CD4-positive, alpha-beta memory T cell (primary cell): ENCODE results near the gene BCAT1. TPM values are rescaled to one million over a fixed set of nuclear protein-coding genes. Genes with fewer than 3 reads are reported as not detected.
A peak's percentile ranks its signal among the peaks of the same experiment; 100 is the strongest.

Experiments
- CTCF ChIA-PET: fragments of 350-600 bp; sonication (Branson Sonifier 250); formaldehyde crosslinking; loops from one replicate; lab custom pipeline; 2021; ENCODE audit warnings: inconsistent platforms; ENCODE audit not compliant: partially characterized antibody; lab: Charles Lee
- POLR2A ChIA-PET: fragments of 350-600 bp; sonication (Branson Sonifier 250); formaldehyde crosslinking; loops from one replicate; lab custom pipeline; 2021; ENCODE audit not compliant: partially characterized antibody; lab: Charles Lee
- DNase-seq, 5 donors: peaks; one replicate each; pipeline versions ENCODE4 v3.0.0 to v3.0.0-alpha.2; 2020 to 2022; ENCODE audit warnings: mixed read lengths in 1 of 5
- H3K27ac ChIP-seq: one replicate; pipeline ENCODE4 v1.7.0; 2013; ENCODE audit warnings: low read depth, low read length
- H3K27me3 ChIP-seq: 2 replicates; pipeline ENCODE4 v1.7.0; 2013; ENCODE audit warnings: mild to moderate bottlenecking, low read length, moderate library complexity; ENCODE audit not compliant: insufficient read depth
- H3K36me3 ChIP-seq: 2 replicates; pipeline ENCODE4 v1.7.0; 2013; ENCODE audit warnings: mild to moderate bottlenecking, low read length, moderate library complexity; ENCODE audit not compliant: insufficient read depth
- H3K4me1 ChIP-seq: 2 replicates; pipeline ENCODE4 v1.7.0; 2013; ENCODE audit warnings: mild to moderate bottlenecking, low read length, moderate library complexity; ENCODE audit not compliant: insufficient read depth
- H3K4me3 ChIP-seq, 2 donors: one replicate each; pipeline ENCODE4 v1.7.0; 2013; ENCODE audit warnings: low read length in 2 of 2, mild to moderate bottlenecking in 1 of 2
- H3K9me3 ChIP-seq, 2 donors: one replicate each; pipeline ENCODE4 v1.7.0; 2013; ENCODE audit warnings: low read length in 2 of 2, control low read depth in 1 of 2; ENCODE audit not compliant: control insufficient read depth in 1 of 2
- H3K27ac Mint-ChIP-seq, 7 donors: one replicate each; pipeline ENCODE4 v1.8.0; 2020 to 2021; ENCODE audit warnings: mixed read lengths in 7 of 7, mild to moderate bottlenecking in 6 of 7, inconsistent platforms in 3 of 7, moderate library complexity in 3 of 7
- H3K27me3 Mint-ChIP-seq, 2 donors: one replicate each; pipeline ENCODE4 v1.8.0; 2020 to 2021; ENCODE audit warnings: mixed read lengths in 2 of 2
- H3K36me3 Mint-ChIP-seq, 2 donors: one replicate each; pipeline ENCODE4 v1.8.0; 2020 to 2021; ENCODE audit warnings: mixed read lengths in 2 of 2, inconsistent platforms in 1 of 2, mild to moderate bottlenecking in 1 of 2
- H3K4me1 Mint-ChIP-seq, 4 donors: one replicate each; pipeline ENCODE4 v1.8.0; 2020 to 2021; ENCODE audit warnings: mixed read lengths in 4 of 4, mild to moderate bottlenecking in 1 of 4
- H3K4me3 Mint-ChIP-seq, 8 donors: one replicate each; pipeline ENCODE4 v1.8.0; 2020 to 2021; ENCODE audit warnings: mixed read lengths in 8 of 8, mild to moderate bottlenecking in 7 of 8, moderate library complexity in 6 of 8, inconsistent platforms in 3 of 8
- H3K9me3 Mint-ChIP-seq, 8 donors: one replicate each; pipeline ENCODE4 v1.8.0; 2020 to 2021; ENCODE audit warnings: mixed read lengths in 8 of 8, mild to moderate bottlenecking in 5 of 8, inconsistent platforms in 3 of 8, moderate library complexity in 1 of 8
- intact Hi-C: fragments of 100-400 bp; cut with micrococcal nuclease; formaldehyde crosslinking; loops from one replicate; pipeline ENCODE4 v1.15.1; 2023
- polyA plus RNA-seq, 2 donors: library from polyadenylated mRNA; unstranded; fragments of 300-500 nt; fragmentation: Illumina TruSeq; gene quantifications; one replicate each; pipeline ENCODE4 v1.2.3, GENCODE V29; 2021
- total RNA-seq, 2 experiments: library from RNA; stranded (reverse); gene quantifications; one replicate each; pipeline ENCODE4 v1.2.3, GENCODE V29; 2021

Gene BCAT1, protein sequence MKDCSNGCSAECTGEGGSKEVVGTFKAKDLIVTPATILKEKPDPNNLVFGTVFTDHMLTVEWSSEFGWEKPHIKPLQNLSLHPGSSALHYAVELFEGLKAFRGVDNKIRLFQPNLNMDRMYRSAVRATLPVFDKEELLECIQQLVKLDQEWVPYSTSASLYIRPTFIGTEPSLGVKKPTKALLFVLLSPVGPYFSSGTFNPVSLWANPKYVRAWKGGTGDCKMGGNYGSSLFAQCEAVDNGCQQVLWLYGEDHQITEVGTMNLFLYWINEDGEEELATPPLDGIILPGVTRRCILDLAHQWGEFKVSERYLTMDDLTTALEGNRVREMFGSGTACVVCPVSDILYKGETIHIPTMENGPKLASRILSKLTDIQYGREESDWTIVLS
- total RNA-seq (1 to 10 TPM; 1.3 to 2.5 TPM), polyA plus RNA-seq (1 to 10 TPM in 1 of 2 donors, under 1 TPM in 1; 0.03 to 1.9 TPM)

DNA sequence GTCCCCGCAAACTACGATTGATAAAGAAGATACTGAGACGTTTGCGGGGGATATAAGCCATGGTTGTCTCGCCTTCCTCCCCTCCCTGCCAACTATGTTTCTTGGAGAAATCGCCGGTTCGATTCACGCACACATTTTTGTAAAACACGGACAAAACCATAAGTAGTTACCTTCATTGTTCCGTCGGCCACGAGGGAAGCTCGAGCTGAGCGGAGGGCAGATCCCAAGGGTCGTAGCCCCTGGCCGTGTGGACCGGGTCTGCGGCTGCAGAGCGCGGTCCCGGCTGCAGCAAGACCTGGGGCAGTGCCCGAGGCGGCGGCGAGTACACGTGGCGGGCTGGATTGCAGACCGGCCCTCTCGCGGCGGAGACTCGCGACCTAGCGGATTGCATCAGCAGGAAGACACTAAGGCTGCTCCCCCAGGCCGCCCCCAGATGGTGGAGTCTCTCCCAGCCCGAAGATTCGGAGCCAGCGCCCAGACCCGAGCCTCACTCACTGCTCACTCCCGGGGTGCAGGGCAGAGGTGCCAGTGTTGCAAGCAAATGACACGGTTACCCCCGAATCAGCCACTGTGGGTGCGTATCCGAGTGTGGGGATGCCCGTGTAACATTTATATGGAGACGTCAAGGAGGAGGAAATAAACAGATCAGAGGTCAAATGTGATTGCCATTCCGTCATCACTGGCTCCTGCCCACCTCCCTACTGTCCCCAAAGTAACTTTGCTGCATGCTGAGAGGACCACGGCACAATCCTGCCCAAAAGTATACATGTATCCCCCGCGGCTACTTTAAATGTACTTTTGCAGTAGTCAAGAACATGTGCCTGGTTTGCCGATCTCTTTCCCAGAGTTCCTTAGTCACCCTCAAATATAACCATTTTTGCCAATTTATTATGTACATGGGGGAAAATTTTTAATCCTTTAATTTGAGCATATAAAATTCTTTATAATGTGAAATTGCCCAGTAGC, at the start of gene BCAT1:
TSS of gene BCAT1 (minus strand) at position 345 of the 966 bp plus-strand sequence. CDS start at position 176, 169 bp downstream.
- Mint-ChIP-seq H3K4me3 (peak within 1 kb of the TSS; percentile 82 to 92 (median 86)), H3K27ac (peak within 1 kb of the TSS in 3 of 7 donors; percentile 11 to 62 (median 21)), H3K36me3 (no peaks in the 10 kb centered on the region), H3K27me3 (peaks cover 27 to 42% of the 10 kb centered on the region in 2 donors), H3K9me3 (no peaks in the 10 kb centered on the region), H3K4me1 (peaks cover 19 to 25% (median 23%) of the 10 kb centered on the region in 4 donors)
- Histone ChIP-seq H3K4me1 (peaks cover 18% of the 10 kb centered on the region), H3K27ac (no peak within 1 kb of the TSS), H3K27me3 (peaks cover 5% of the 10 kb centered on the region), H3K36me3 (no peaks in the 10 kb centered on the region), H3K4me3 (peak within 1 kb of the TSS; percentile 55 to 64), H3K9me3 (no peaks in the 10 kb centered on the region)
- DNase-seq, result peak in 2 of 5 donors; percentile 2 to 11
- ChIA-PET POLR2A (no interaction called here), CTCF (no interaction called here)
- intact Hi-C loops, result no loop called here

DNA sequence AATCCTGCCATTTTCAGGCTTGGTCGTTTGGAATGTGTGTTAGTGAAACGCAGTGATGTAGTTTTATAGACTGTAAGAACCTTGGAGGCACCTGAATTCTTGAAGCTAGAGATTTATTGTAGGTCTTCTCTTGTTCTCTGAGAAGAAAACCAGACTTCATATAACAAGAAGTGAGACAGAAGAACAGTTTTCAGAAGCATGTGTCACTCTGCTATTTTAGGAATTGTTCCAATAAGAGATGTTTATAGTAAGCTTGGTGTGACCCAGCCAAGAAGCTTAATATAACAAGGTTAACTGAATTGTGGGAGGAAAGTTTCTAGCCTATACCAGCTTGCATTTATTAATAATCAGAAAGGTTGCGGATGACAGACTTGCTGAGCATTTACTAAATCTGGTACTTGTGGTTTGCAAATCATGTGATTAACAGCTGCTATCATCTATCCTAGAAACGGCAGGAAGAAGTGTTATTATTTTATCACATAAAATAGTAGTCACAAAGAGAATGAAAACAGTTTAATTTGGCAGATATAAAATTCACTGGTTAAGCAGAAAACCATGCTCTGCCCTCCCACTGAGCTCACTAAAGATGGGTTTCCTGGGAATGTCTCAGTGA, 49.2 kb upstream of the BCAT1 start:
- ChIA-PET CTCF (interaction anchor here (1.2 to 1.5 kb wide), 4 partner anchors 53 to 157 kb away, joined by 4 to 6 read pairs (median 6); no protein-coding TSS in a partner anchor), POLR2A (interaction anchor here (0.9 to 2.9 kb wide), 2 partner anchors 54 to 387 kb away, joined by 4 to 14 read pairs; a partner anchor contains a TSS)
- H3K4me1 ChIP-seq, result peaks cover 12% of the 10 kb centered on the region
- H3K4me3 ChIP-seq, result no peak overlapping the region
- peak overlapping the region in 1 of 8 donors; percentile 6 for H3K4me3 Mint-ChIP-seq
- H3K9me3 Mint-ChIP-seq, result no peaks in the 10 kb centered on the region
- DNase-seq, result peak in 1 of 5 donors; percentile 2
- no peak overlapping the region for H3K27ac ChIP-seq
- peaks cover 8 to 14% (median 10%) of the 10 kb centered on the region in 4 donors for H3K4me1 Mint-ChIP-seq
- intact Hi-C loops, result loop anchor here (2.0 kb wide), 1 partner anchor 55 kb away; a partner anchor contains a TSS
- no peaks in the 10 kb centered on the region for H3K36me3 ChIP-seq
- no peaks in the 10 kb centered on the region for H3K9me3 ChIP-seq
- peak overlapping the region in 1 of 7 donors; percentile 52 for H3K27ac Mint-ChIP-seq
- no peaks in the 10 kb centered on the region for H3K27me3 Mint-ChIP-seq
- H3K36me3 Mint-ChIP-seq, result no peaks in the 10 kb centered on the region
- H3K27me3 ChIP-seq, result no peaks in the 10 kb centered on the region

DNA sequence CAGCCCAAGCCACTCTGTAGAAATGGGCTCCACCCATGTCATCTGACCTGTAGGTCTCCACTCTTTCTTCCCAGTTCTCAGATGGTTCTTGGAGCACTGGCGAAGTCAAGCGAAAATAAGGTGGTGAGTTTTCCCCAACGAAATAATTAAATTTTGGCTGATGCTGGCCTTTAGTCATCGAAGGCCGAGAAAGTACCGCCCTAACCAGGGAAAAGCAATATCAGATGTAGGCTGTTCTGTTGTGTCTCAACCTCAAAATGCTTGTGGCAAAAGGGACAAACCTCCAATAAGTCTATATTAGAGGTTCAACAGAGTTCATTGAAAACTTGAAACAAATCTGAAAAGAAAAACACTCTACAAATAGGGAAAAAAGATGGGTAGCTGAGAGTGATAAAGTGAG, 48.6 kb upstream of the BCAT1 start:
- Histone ChIP-seq H3K27ac (no peak overlapping the region), H3K9me3 (no peaks in the 10 kb centered on the region), H3K36me3 (no peaks in the 10 kb centered on the region), H3K4me3 (no peak overlapping the region), H3K4me1 (peaks cover 12% of the 10 kb centered on the region), H3K27me3 (no peaks in the 10 kb centered on the region)
- no peaks in the 10 kb centered on the region for H3K9me3 Mint-ChIP-seq
- DNase-seq, result no peak
- no peak overlapping the region for H3K4me3 Mint-ChIP-seq
- H3K36me3 Mint-ChIP-seq, result no peaks in the 10 kb centered on the region
- peaks cover 8 to 14% (median 10%) of the 10 kb centered on the region in 4 donors for H3K4me1 Mint-ChIP-seq
- no peaks in the 10 kb centered on the region for H3K27me3 Mint-ChIP-seq
- CTCF ChIA-PET, result interaction anchor here (1.1 to 1.5 kb wide), 5 partner anchors 54 to 157 kb away, joined by 4 to 6 read pairs (median 5); no protein-coding TSS in a partner anchor
- intact Hi-C loops, result no loop called here
- POLR2A ChIA-PET, result interaction anchor here (0.9 to 2.9 kb wide), 2 partner anchors 55 to 388 kb away, joined by 4 to 14 read pairs; a partner anchor contains a TSS
- peak overlapping the region in 2 of 7 donors; percentile 29 for H3K27ac Mint-ChIP-seq

DNA sequence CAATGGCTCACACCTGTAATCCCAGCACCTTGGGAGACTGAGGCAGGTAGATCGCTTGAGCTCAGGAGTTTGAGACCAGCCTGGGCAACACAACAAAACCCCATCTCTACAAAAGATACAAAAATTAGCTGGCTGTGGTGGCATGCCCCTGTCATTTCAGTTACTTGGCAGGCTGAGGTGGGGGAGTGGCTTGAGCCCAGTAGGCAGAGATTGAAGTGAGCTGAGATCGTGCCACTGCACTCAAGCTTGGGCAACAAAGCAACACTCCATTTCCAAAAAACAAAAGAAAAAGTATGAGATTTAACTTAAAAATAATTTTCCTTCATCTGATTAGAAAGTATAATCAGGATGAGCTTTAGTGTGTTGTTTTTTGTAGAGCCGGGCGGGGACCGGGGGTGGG, 47.9 kb upstream of the BCAT1 start:
- POLR2A ChIA-PET, result no interaction called here
- no peak overlapping the region for H3K27ac Mint-ChIP-seq

DNA sequence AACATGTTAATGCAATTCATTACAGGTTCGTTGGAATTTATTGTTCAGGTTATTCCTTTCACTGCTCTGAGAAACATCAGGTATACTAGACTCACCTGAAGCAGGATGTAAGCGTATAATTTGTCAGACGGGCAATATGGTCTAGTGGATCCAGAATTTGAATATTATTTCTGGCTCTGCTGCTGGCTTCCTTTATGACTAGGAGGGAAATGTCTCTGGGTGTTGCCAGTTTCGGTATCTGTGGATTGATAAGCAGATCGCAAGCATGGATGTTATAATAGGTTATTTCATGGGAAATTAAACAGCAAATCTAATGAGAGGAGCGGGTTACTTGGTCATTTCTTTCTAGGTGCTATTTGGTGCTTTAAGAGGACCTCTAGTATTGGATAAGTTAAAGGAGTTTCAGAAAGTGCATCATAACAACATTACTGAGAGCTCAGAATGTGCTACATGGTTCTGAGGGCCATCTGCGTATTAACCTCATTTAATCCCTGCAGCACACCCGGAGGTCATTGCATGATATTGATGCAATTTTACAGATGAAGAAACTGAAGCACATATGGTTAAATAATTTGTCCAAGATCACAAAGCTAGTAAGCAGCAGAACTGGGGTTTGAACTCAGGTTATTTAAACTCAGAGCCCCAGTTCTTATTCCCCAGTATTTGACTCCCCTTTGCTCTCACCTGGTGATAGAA, 47.3 kb upstream of the BCAT1 start:
- H3K9me3 ChIP-seq, result no peaks in the 10 kb centered on the region
- no peaks in the 10 kb centered on the region for H3K36me3 Mint-ChIP-seq
- H3K4me3 ChIP-seq, result no peak overlapping the region
- H3K27me3 Mint-ChIP-seq, result no peaks in the 10 kb centered on the region
- H3K36me3 ChIP-seq, result no peaks in the 10 kb centered on the region
- ChIA-PET POLR2A (no interaction called here), CTCF (interaction anchor here (0.6 to 1.5 kb wide), 3 partner anchors 8 to 133 kb away, joined by 3 to 5 read pairs (median 5); no protein-coding TSS in a partner anchor)
- no peak overlapping the region for H3K27ac ChIP-seq
- no peak overlapping the region for H3K27ac Mint-ChIP-seq
- no peaks in the 10 kb centered on the region for H3K9me3 Mint-ChIP-seq
- peaks cover 12% of the 10 kb centered on the region for H3K4me1 ChIP-seq
- peaks cover 8 to 14% (median 10%) of the 10 kb centered on the region in 4 donors for H3K4me1 Mint-ChIP-seq
- no peak overlapping the region for H3K4me3 Mint-ChIP-seq
- intact Hi-C loops, result no loop called here
- DNase-seq, result no peak
- H3K27me3 ChIP-seq, result no peaks in the 10 kb centered on the region

More for the DNA sequence above, 47.9 kb upstream of the BCAT1 start:
- H3K9me3 Mint-ChIP-seq, result no peaks in the 10 kb centered on the region
- CTCF ChIA-PET, result interaction anchor here (0.6 to 1.5 kb wide), 3 partner anchors 9 to 133 kb away, joined by 3 to 5 read pairs (median 5); no protein-coding TSS in a partner anchor
- H3K36me3 Mint-ChIP-seq, result no peaks in the 10 kb centered on the region
- Histone ChIP-seq H3K27me3 (no peaks in the 10 kb centered on the region), H3K27ac (no peak overlapping the region), H3K36me3 (no peaks in the 10 kb centered on the region), H3K4me3 (no peak overlapping the region), H3K9me3 (no peaks in the 10 kb centered on the region), H3K4me1 (peaks cover 12% of the 10 kb centered on the region)
- no peaks in the 10 kb centered on the region for H3K27me3 Mint-ChIP-seq
- H3K4me3 Mint-ChIP-seq, result no peak overlapping the region
- H3K4me1 Mint-ChIP-seq, result peaks cover 8 to 14% (median 10%) of the 10 kb centered on the region in 4 donors
- intact Hi-C loops, result no loop called here
- DNase-seq, result no peak

DNA sequence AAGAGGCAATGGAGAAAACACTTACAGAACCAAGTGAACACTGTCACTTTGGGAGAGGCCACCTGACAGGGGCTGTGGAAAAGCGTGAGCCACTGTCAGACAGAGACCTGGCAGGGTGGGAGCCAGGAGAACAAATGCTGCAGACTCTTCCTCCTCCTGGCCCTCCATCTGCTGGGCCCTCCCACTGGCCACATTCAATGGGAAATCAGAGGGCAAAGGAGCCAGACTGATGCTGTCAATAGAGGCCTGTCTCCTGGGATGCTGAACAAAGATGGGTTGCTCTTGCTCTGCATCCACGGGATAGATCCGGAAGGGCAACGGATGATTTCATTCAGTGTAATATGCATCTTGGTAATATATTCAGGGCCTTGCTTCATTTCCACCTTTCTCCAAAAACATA, 44.9 kb upstream of the BCAT1 start:
- no peak for DNase-seq
- POLR2A ChIA-PET, result no interaction called here
- Histone ChIP-seq H3K4me3 (no peak overlapping the region), H3K9me3 (no peaks in the 10 kb centered on the region), H3K27ac (no peak overlapping the region), H3K27me3 (no peaks in the 10 kb centered on the region), H3K36me3 (no peaks in the 10 kb centered on the region), H3K4me1 (peaks cover 12% of the 10 kb centered on the region)
- no peak overlapping the region for H3K27ac Mint-ChIP-seq
- no peaks in the 10 kb centered on the region for H3K36me3 Mint-ChIP-seq
- H3K4me1 Mint-ChIP-seq, result peaks cover 8 to 14% (median 10%) of the 10 kb centered on the region in 4 donors
- CTCF ChIA-PET, result interaction anchor here (1.1 to 7.6 kb wide), 7 partner anchors 11 to 162 kb away, joined by 3 to 158 read pairs (median 12); no protein-coding TSS in a partner anchor
- no peaks in the 10 kb centered on the region for H3K9me3 Mint-ChIP-seq
- peaks cover 0 to 2% of the 10 kb centered on the region in 2 donors for H3K27me3 Mint-ChIP-seq
- intact Hi-C loops, result loop anchor here (5.0 kb wide), 1 partner anchor 1034 kb away; no protein-coding TSS in a partner anchor
- H3K4me3 Mint-ChIP-seq, result no peak overlapping the region
